ENCODE data around the gene UBXN11.

The UBXN11 gene

DNA sequence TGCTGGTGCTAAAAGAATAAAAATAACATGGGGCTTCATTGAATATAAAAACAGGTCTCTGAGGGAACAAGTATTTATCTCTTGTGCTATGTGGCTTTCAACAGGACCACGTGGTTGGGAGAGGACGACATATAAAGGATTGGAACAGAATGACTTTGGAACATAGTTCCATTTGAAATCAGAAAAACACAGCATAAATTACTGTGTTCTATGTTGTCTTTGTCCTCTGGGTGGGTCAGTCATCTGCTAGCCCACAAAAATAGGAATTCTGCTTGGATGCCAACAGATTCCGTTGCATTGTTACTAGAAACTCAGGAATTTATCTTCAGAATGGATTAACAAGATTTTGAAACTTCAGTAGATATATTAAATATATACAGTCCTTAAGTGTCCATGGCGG is 66.5 kb downstream of the UBXN11 start:
- no peak for DNase-seq
- H3K4me2 ChIP-seq (ENCODE audit: insufficient read depth, low read length) = no peak overlapping the region
- TF ChIP-seq, protein P1, sequence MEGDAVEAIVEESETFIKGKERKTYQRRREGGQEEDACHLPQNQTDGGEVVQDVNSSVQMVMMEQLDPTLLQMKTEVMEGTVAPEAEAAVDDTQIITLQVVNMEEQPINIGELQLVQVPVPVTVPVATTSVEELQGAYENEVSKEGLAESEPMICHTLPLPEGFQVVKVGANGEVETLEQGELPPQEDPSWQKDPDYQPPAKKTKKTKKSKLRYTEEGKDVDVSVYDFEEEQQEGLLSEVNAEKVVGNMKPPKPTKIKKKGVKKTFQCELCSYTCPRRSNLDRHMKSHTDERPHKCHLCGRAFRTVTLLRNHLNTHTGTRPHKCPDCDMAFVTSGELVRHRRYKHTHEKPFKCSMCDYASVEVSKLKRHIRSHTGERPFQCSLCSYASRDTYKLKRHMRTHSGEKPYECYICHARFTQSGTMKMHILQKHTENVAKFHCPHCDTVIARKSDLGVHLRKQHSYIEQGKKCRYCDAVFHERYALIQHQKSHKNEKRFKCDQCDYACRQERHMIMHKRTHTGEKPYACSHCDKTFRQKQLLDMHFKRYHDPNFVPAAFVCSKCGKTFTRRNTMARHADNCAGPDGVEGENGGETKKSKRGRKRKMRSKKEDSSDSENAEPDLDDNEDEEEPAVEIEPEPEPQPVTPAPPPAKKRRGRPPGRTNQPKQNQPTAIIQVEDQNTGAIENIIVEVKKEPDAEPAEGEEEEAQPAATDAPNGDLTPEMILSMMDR (IDR thresholded peaks at IDR 0.05; ENCODE audit: borderline replicate concordance, extremely low read depth, low read length, poor library complexity, severe bottlenecking) = no peak
- no peak for TF ChIP-seq EZH2 (IDR thresholded peaks at IDR 0.05; ENCODE audit: borderline replicate concordance, low read depth, low read length, severe bottlenecking)
- H3K79me2 ChIP-seq (ENCODE audit: insufficient read depth, low read length) = peaks cover 99% of the 10 kb centered on the region
- no peak overlapping the region for H3K9ac ChIP-seq (ENCODE audit: low read depth, low read length)
- H3K4me1 ChIP-seq (ENCODE audit: insufficient read depth, low read length) = peaks cover 30% of the 10 kb centered on the region
- H3K4me3 ChIP-seq (ENCODE audit: low read depth in 1 of 2, low read length in 2 of 2) = no peak overlapping the region
- H4K20me1 ChIP-seq (ENCODE audit: insufficient read depth, low read length) = peaks cover 65% of the 10 kb centered on the region; the same call in 1 of the 2 replicates
- no peaks in the 10 kb centered on the region for H3K27me3 ChIP-seq (ENCODE audit: insufficient read depth, low read length, poor library complexity)
- no peak overlapping the region for H3K27ac ChIP-seq (ENCODE audit: low read length)
- peaks cover 59% of the 10 kb centered on the region for H3K36me3 ChIP-seq (ENCODE audit: insufficient read depth, low read length)
- no peak for ATAC-seq (ENCODE audit: insufficient read depth, low read depth)
- H2AFZ ChIP-seq (ENCODE audit: low read depth, low read length) = no peak overlapping the region
- H3K9me3 ChIP-seq (ENCODE audit: insufficient read depth, low read length, severe bottlenecking) = no peaks in the 10 kb centered on the region

DNA sequence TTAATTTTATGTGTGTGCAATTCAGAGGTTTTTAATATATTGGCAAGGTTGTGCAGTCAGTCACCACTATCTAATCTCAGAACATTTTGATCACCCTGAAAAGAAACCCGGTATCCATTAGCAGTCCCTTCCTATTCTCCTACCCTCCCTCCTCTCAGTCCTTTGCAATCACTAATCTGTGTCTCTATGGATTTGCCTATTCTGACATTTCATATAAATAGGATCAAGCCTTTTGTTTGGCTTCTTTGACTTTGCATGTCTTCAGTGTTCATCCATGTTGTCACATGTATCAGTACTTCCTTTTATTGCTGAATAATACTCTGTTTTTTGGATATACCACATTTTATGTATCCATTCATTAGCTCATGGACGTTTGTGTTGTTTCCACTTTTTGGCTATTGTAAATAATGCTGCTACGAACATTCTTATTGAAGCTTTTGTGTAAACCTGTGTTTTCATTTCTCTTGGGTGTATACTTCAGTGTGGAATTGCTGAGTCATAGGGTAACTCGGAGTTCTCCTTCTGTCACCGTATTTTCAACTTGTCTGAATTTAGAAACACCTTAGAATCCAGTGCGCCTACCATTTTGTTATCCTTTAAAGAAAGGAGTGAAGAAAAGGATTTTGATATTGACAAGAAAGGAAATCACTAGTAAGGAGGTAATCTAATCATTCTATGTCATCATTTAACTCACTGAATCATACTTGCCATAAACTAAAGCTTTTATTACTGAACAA is 69.0 kb downstream of the UBXN11 start:
- peak overlapping the region; percentile 18 for H3K27ac ChIP-seq (ENCODE audit: low read length)
- H3K9ac ChIP-seq (ENCODE audit: low read depth, low read length) = no peak overlapping the region
- ATAC-seq (ENCODE audit: insufficient read depth, low read depth) (no peak), DNase-seq (no peak)
- no peaks in the 10 kb centered on the region for H3K9me3 ChIP-seq (ENCODE audit: insufficient read depth, low read length, severe bottlenecking)
- H4K20me1 ChIP-seq (ENCODE audit: insufficient read depth, low read length) = peaks cover 52% of the 10 kb centered on the region; the same call in 1 of the 2 replicates
- peaks cover 37% of the 10 kb centered on the region for H3K4me1 ChIP-seq (ENCODE audit: insufficient read depth, low read length)
- peaks cover 34% of the 10 kb centered on the region for H3K36me3 ChIP-seq (ENCODE audit: insufficient read depth, low read length)
- H3K4me3 ChIP-seq (ENCODE audit: low read depth in 1 of 2, low read length in 2 of 2) = peak overlapping the region in 1 of 2 experiments; percentile 8; a peak in 1 of 4 replicates
- peak overlapping the region; percentile 99; the same call in 1 of the 2 replicates for H3K4me2 ChIP-seq (ENCODE audit: insufficient read depth, low read length)
- H3K27me3 ChIP-seq (ENCODE audit: insufficient read depth, low read length, poor library complexity) = no peaks in the 10 kb centered on the region
- no peak for TF ChIP-seq EZH2 (IDR thresholded peaks at IDR 0.05; ENCODE audit: borderline replicate concordance, low read depth, low read length, severe bottlenecking)
- TF ChIP-seq, protein P1 (IDR thresholded peaks at IDR 0.05; ENCODE audit: borderline replicate concordance, extremely low read depth, low read length, poor library complexity, severe bottlenecking) = no peak
- H3K79me2 ChIP-seq (ENCODE audit: insufficient read depth, low read length) = peaks cover 86% of the 10 kb centered on the region
- no peak overlapping the region for H2AFZ ChIP-seq (ENCODE audit: low read depth, low read length)

DNA sequence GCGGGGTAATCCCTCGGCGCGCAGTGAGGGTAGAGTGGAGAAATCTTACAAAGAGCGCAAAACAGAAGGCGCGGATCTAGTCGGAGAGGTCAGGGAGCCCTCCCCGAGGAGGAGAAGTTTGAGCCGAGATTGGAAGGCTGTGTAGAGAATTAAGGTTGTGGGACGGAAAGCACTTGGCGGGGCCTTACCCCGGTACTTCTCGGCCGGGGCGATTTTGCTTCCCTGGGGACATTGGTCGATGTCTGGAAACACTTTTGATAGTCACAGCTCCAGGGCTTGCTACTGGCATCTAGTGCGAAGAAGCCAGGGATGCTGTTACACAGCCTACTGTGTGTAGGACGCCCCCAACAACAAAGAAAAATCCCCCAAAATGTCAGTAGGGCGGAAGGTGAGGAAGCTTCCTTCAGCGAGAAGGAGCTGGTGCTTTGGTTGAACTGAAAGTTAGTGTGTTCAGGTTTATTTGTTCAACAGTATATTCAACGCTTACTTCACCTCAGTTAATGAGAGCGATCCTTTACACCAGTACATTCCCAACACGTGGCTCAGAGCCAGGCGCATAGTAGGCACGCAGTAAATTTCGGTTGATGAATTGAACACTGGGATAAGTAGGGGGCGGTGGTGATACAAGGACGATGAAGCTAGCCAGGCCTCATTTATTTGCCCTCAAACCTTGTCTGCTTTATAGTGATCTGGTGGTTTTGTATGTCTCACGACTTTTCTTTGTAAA is 71.6 kb downstream of the UBXN11 start:
- Histone ChIP-seq H4K20me1 (ENCODE audit: insufficient read depth, low read length) (peaks cover 38% of the 10 kb centered on the region; the same call in 1 of the 2 replicates), H3K4me3 (ENCODE audit: low read depth in 1 of 2, low read length in 2 of 2) (peak overlapping the region; percentile 65 to 81), H3K79me2 (ENCODE audit: insufficient read depth, low read length) (peaks cover 60% of the 10 kb centered on the region), H3K27ac (ENCODE audit: low read length) (peak overlapping the region; percentile 92), H2AFZ (ENCODE audit: low read depth, low read length) (peak overlapping the region; percentile 76), H3K36me3 (ENCODE audit: insufficient read depth, low read length) (peaks cover 20% of the 10 kb centered on the region), H3K4me2 (ENCODE audit: insufficient read depth, low read length) (peak overlapping the region; percentile 99), H3K4me1 (ENCODE audit: insufficient read depth, low read length) (peaks cover 37% of the 10 kb centered on the region), H3K27me3 (ENCODE audit: insufficient read depth, low read length, poor library complexity) (no peaks in the 10 kb centered on the region), H3K9ac (ENCODE audit: low read depth, low read length) (peak overlapping the region; percentile 71), H3K9me3 (ENCODE audit: insufficient read depth, low read length, severe bottlenecking) (no peaks in the 10 kb centered on the region)
- no peak for TF ChIP-seq EZH2 (IDR thresholded peaks at IDR 0.05; ENCODE audit: borderline replicate concordance, low read depth, low read length, severe bottlenecking)
- TF ChIP-seq, protein P1 (IDR thresholded peaks at IDR 0.05; ENCODE audit: borderline replicate concordance, extremely low read depth, low read length, poor library complexity, severe bottlenecking) = peak; percentile 41
- ATAC-seq (ENCODE audit: insufficient read depth, low read depth) (no peak), DNase-seq (peak; percentile 27)

Data from DND-41 (cell line).